ENCODE data around the gene EMC7. TPM values are rescaled to one million over a fixed set of nuclear protein-coding genes. Genes with fewer than 3 reads are reported as not detected.

The EMC7 gene
- polyA plus RNA-seq, 1 donor (not counting 4 experiments of a cell fraction or from before 2014, with no cell fraction given): 101 TPM

GRCh38 chr15:34128898-34129297 is 27.2 kb upstream of the EMC7 start:
- no peaks in the 10 kb centered on the region for H3K9me3 ChIP-seq (ENCODE audit: control insufficient read depth, low read depth, low read length)
- no peak overlapping the region for H3K4me3 ChIP-seq (ENCODE audit: control insufficient read depth in 2 of 3, extremely low read depth in 1 of 3, insufficient read depth in 2 of 3, low read depth in 1 of 3, low read length in 3 of 3)
- H4K20me1 ChIP-seq (ENCODE audit: control insufficient read depth, extremely low read depth, insufficient read depth, low read length): no peaks in the 10 kb centered on the region
- no peak overlapping the region for H3K4me2 ChIP-seq (ENCODE audit: control insufficient read depth, extremely low read depth, insufficient read depth, low read depth, low read length)
- no peak for DNase-seq (ENCODE audit: low read depth, low spot score)
- no peak overlapping the region for H3K9ac ChIP-seq (ENCODE audit: control insufficient read depth, extremely low read depth, insufficient read depth, low read length)
- dilution Hi-C loops (cut with MboI; ENCODE audit: extremely low pct_ligation_motif_present, low sequenced_read_pairs): no loop called here
- H2AFZ ChIP-seq (ENCODE audit: control insufficient read depth, low read length): no peak overlapping the region
- H3K27ac ChIP-seq (ENCODE audit: control insufficient read depth, insufficient read depth, low read length): no peak overlapping the region
- H3K27me3 ChIP-seq (ENCODE audit: control insufficient read depth, extremely low read depth, insufficient read depth, low read length): no peaks in the 10 kb centered on the region
- no peaks in the 10 kb centered on the region for H3K4me1 ChIP-seq (ENCODE audit: control insufficient read depth, extremely low read depth, insufficient read depth, low read length)
- TF ChIP-seq EZH2 (IDR thresholded peaks at IDR 0.05; ENCODE audit: low read length): no peak
- H3K36me3 ChIP-seq (ENCODE audit: control insufficient read depth in 2 of 2, extremely low read depth in 1 of 2, insufficient read depth in 2 of 2, low read length in 2 of 2): no peaks in the 10 kb centered on the region
- H3K9me1 ChIP-seq (ENCODE audit: control insufficient read depth, extremely low read depth, insufficient read depth, low read length): no peaks in the 10 kb centered on the region
- H3K79me2 ChIP-seq (ENCODE audit: control insufficient read depth, insufficient read depth, low read length): no peaks in the 10 kb centered on the region
- FAIRE-seq: peak; percentile 74

- H3K4me1 ChIP-seq (ENCODE audit: control insufficient read depth, extremely low read depth, insufficient read depth, low read length): no peaks in the 10 kb centered on the region
- dilution Hi-C loops (cut with MboI; ENCODE audit: extremely low pct_ligation_motif_present, low sequenced_read_pairs): no loop called here
- H3K79me2 ChIP-seq (ENCODE audit: control insufficient read depth, insufficient read depth, low read length): no peaks in the 10 kb centered on the region
- no peak overlapping the region for H3K4me3 ChIP-seq (ENCODE audit: control insufficient read depth in 2 of 3, extremely low read depth in 1 of 3, insufficient read depth in 2 of 3, low read depth in 1 of 3, low read length in 3 of 3)
- no peak overlapping the region for H3K27ac ChIP-seq (ENCODE audit: control insufficient read depth, insufficient read depth, low read length)
- TF ChIP-seq CTCF (optimal IDR thresholded peaks at IDR 0.05 in 1 of 3, IDR thresholded peaks at IDR 0.05 in 1 of 3, conservative IDR thresholded peaks at IDR 0.05 in 1 of 3; ENCODE audit: extremely low read depth in 1 of 3, insufficient read depth in 2 of 3, low read length in 3 of 3) (no peak), EZH2 (IDR thresholded peaks at IDR 0.05; ENCODE audit: low read length) (no peak)
- DNase-seq (ENCODE audit: low read depth, low spot score): no peak
- H3K9me3 ChIP-seq (ENCODE audit: control insufficient read depth, low read depth, low read length): no peaks in the 10 kb centered on the region
- FAIRE-seq: no peak
- H4K20me1 ChIP-seq (ENCODE audit: control insufficient read depth, extremely low read depth, insufficient read depth, low read length): no peaks in the 10 kb centered on the region
- H3K27me3 ChIP-seq (ENCODE audit: control insufficient read depth, extremely low read depth, insufficient read depth, low read length): no peaks in the 10 kb centered on the region
- H2AFZ ChIP-seq (ENCODE audit: control insufficient read depth, low read length): no peak overlapping the region
- H3K9me1 ChIP-seq (ENCODE audit: control insufficient read depth, extremely low read depth, insufficient read depth, low read length): no peaks in the 10 kb centered on the region
- no peak overlapping the region for H3K4me2 ChIP-seq (ENCODE audit: control insufficient read depth, extremely low read depth, insufficient read depth, low read depth, low read length)
- H3K36me3 ChIP-seq (ENCODE audit: control insufficient read depth in 2 of 2, extremely low read depth in 1 of 2, insufficient read depth in 2 of 2, low read length in 2 of 2): no peaks in the 10 kb centered on the region
- H3K9ac ChIP-seq (ENCODE audit: control insufficient read depth, extremely low read depth, insufficient read depth, low read length): no peak overlapping the region
Observed at GRCh38 chr15:34126522-34126921, 24.9 kb upstream of the EMC7 start.

- Histone ChIP-seq H2AFZ (ENCODE audit: control insufficient read depth, low read length) (no peak overlapping the region), H4K20me1 (ENCODE audit: control insufficient read depth, extremely low read depth, insufficient read depth, low read length) (no peaks in the 10 kb centered on the region), H3K4me2 (ENCODE audit: control insufficient read depth, extremely low read depth, insufficient read depth, low read depth, low read length) (no peak overlapping the region), H3K9me3 (ENCODE audit: control insufficient read depth, low read depth, low read length) (no peaks in the 10 kb centered on the region), H3K79me2 (ENCODE audit: control insufficient read depth, insufficient read depth, low read length) (no peaks in the 10 kb centered on the region), H3K27me3 (ENCODE audit: control insufficient read depth, extremely low read depth, insufficient read depth, low read length) (no peaks in the 10 kb centered on the region), H3K9me1 (ENCODE audit: control insufficient read depth, extremely low read depth, insufficient read depth, low read length) (no peaks in the 10 kb centered on the region), H3K4me3 (ENCODE audit: control insufficient read depth in 2 of 3, extremely low read depth in 1 of 3, insufficient read depth in 2 of 3, low read depth in 1 of 3, low read length in 3 of 3) (no peak overlapping the region), H3K27ac (ENCODE audit: control insufficient read depth, insufficient read depth, low read length) (no peak overlapping the region), H3K4me1 (ENCODE audit: control insufficient read depth, extremely low read depth, insufficient read depth, low read length) (no peaks in the 10 kb centered on the region), H3K36me3 (ENCODE audit: control insufficient read depth in 2 of 2, extremely low read depth in 1 of 2, insufficient read depth in 2 of 2, low read length in 2 of 2) (no peaks in the 10 kb centered on the region), H3K9ac (ENCODE audit: control insufficient read depth, extremely low read depth, insufficient read depth, low read length) (no peak overlapping the region)
- dilution Hi-C loops (cut with MboI; ENCODE audit: extremely low pct_ligation_motif_present, low sequenced_read_pairs): no loop called here
- no peak for DNase-seq (ENCODE audit: low read depth, low spot score)
- FAIRE-seq: no peak
- TF ChIP-seq CTCF (optimal IDR thresholded peaks at IDR 0.05 in 1 of 3, IDR thresholded peaks at IDR 0.05 in 1 of 3, conservative IDR thresholded peaks at IDR 0.05 in 1 of 3; ENCODE audit: extremely low read depth in 1 of 3, insufficient read depth in 2 of 3, low read length in 3 of 3) (no peak), EZH2 (IDR thresholded peaks at IDR 0.05; ENCODE audit: low read length) (no peak)
Observed at GRCh38 chr15:34125945-34126344, 24.3 kb upstream of the EMC7 start.
